OCI-LY7 (cell line): ENCODE measurements around the gene METTL8.
"Not testable (repeated sequence)": the region's sequence is repeated elsewhere in the genome, so short reads cannot be mapped to it uniquely, and the experiment has no call there.

Source experiments
- CTCF ChIP-seq: fragments of 200-600 bp; sonication (generic); conservative IDR thresholded peaks from 2 replicates; pipeline ENCODE4 v1.5.1; 2014; ENCODE audit warnings: mild to moderate bottlenecking, antibody characterized with exemption, low read length, moderate library complexity, mixed read lengths
- EZH2phosphoT487 ChIP-seq: fragments of 200-600 bp; sonication (generic); IDR thresholded peaks from 2 replicates; pipeline ENCODE4 v1.6.1; 2018; ENCODE audit warnings: low read depth, borderline replicate concordance, mild to moderate bottlenecking, mixed run types, antibody characterized with exemption, low read length, moderate library complexity, mixed read lengths

GRCh38 chr2:171312182-171312581 is 121.6 kb downstream of the METTL8 start:
- not testable (repeated sequence) for TF ChIP-seq CTCF, EZH2phosphoT487
